K562 (cell line): ENCODE measurements around the gene TBXAS1. TPM values are rescaled to one million over a fixed set of nuclear protein-coding genes. Genes with fewer than 3 reads are reported as not detected.
A peak's percentile ranks its signal among the peaks of the same experiment; 100 is the strongest.

Source experiments
- PRMT5 ChIP-seq: sonication (generic); formaldehyde crosslinking; IDR thresholded peaks from 2 replicates; pipeline ENCODE4 v1.5.0; 2020; ENCODE audit warnings: missing genetic modification reagents
- RBM22 ChIP-seq: fragments of 200-400 bp; formaldehyde crosslinking; IDR thresholded peaks from 2 replicates; pipeline ENCODE4 v1.6.1; 2018; ENCODE audit warnings: low read length, low read depth; ENCODE audit not compliant: poor library complexity, severe bottlenecking
- SAFB2 ChIP-seq: fragments of 200-400 bp; formaldehyde crosslinking; IDR thresholded peaks from 2 replicates; pipeline ENCODE4 v1.6.1; 2018; ENCODE audit warnings: borderline replicate concordance, low read length, low read depth, moderate library complexity; ENCODE audit not compliant: severe bottlenecking
- SIN3B ChIP-seq: fragments of 450-650 bp; IDR thresholded peaks from 2 replicates; pipeline ENCODE4 v1.6.1; 2017; ENCODE audit warnings: low read depth, mild to moderate bottlenecking, moderate library complexity
- ZMIZ1 ChIP-seq, 2 experiments: fragments of 150-350 bp in 1 of 2; IDR thresholded peaks; 2 replicates each; pipeline ENCODE4 v1.6.1; 2012 to 2016; ENCODE audit warnings: low read depth in 2 of 2, low read length in 2 of 2, mild to moderate bottlenecking in 1 of 2, moderate library complexity in 1 of 2
- ZNF75A ChIP-seq: fragments of 450-650 bp; formaldehyde crosslinking; IDR thresholded peaks from 2 replicates; pipeline ENCODE4 v1.4.0; 2020; ENCODE audit warnings: mild to moderate bottlenecking
- polyA plus RNA-seq, 8 experiments: library from polyadenylated mRNA; depleted of rRNA in 4 of 8; stranded (reverse) in 5 of 8; unstranded in 3 of 8; fragments of >200 nt; fragmentation: Nextera tagmentation in 2 of 8; fragmentation: Illumina TruSeq in 1 of 8; extraction: Ambion mirVana in 2 of 8; extraction: Trizol in 1 of 8; gene quantifications; 2 replicates each; pipeline versions ENCODE4 v1.2.1 to v1.2.3, GENCODE V29; 2011 to 2014; ENCODE audit warnings: inconsistent platforms in 1 of 8, missing spikeins in 1 of 8
- total RNA-seq, 7 experiments: library from RNA; depleted of rRNA in 6 of 7; stranded (reverse); fragments of >200 nt in 6 of 7; fragmentation: Illumina TruSeq in 2 of 7; extraction: Trizol in 2 of 7; gene quantifications; 2 replicates each; pipeline versions ENCODE4 v1.2.1 to v1.2.3, GENCODE V29; 2011 to 2021; ENCODE audit warnings: low replicate concordance in 1 of 7
- TF ChIP-seq, protein P1 (sequence below), 2 experiments: fragments of 450-650 bp; conservative IDR thresholded peaks; 2 replicates each; pipeline ENCODE4 v1.6.1; 2017; ENCODE audit warnings: mild to moderate bottlenecking in 2 of 2, moderate library complexity in 2 of 2
- TF ChIP-seq, protein P2 (sequence below): fragments of 200-600 bp; sonication (generic); IDR thresholded peaks from one replicate; pipeline ENCODE4 v1.6.1; 2012; ENCODE audit warnings: mild to moderate bottlenecking, low read depth, low read length, inconsistent platforms

The TBXAS1 gene
- total and polyA plus RNA-seq, 9 of the 15 experiments (the other 6 are each of a cell fraction or from before 2014, with no cell fraction given): 1.1 to 8.3 (median 1.9) TPM

- no peak for TF ChIP-seq ZMIZ1 (IDR thresholded peaks at IDR 0.05; ENCODE audit: low read depth in 2 of 2, low read length in 2 of 2)
- TF ChIP-seq ZNF75A (CRISPR knock-in tag): no peak
- TF ChIP-seq RBM22: no peak
- TF ChIP-seq SIN3B: no peak
- no peak for TF ChIP-seq SAFB2
- TF ChIP-seq, protein P1, sequence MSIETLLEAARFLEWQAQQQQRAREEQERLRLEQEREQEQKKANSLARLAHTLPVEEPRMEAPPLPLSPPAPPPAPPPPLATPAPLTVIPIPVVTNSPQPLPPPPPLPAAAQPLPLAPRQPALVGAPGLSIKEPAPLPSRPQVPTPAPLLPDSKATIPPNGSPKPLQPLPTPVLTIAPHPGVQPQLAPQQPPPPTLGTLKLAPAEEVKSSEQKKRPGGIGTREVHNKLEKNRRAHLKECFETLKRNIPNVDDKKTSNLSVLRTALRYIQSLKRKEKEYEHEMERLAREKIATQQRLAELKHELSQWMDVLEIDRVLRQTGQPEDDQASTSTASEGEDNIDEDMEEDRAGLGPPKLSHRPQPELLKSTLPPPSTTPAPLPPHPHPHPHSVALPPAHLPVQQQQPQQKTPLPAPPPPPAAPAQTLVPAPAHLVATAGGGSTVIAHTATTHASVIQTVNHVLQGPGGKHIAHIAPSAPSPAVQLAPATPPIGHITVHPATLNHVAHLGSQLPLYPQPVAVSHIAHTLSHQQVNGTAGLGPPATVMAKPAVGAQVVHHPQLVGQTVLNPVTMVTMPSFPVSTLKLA (conservative IDR thresholded peaks at IDR 0.05): peak in 1 of 2 experiments; percentile 22; a peak in 2 of 4 replicates
- TF ChIP-seq, protein P2, sequence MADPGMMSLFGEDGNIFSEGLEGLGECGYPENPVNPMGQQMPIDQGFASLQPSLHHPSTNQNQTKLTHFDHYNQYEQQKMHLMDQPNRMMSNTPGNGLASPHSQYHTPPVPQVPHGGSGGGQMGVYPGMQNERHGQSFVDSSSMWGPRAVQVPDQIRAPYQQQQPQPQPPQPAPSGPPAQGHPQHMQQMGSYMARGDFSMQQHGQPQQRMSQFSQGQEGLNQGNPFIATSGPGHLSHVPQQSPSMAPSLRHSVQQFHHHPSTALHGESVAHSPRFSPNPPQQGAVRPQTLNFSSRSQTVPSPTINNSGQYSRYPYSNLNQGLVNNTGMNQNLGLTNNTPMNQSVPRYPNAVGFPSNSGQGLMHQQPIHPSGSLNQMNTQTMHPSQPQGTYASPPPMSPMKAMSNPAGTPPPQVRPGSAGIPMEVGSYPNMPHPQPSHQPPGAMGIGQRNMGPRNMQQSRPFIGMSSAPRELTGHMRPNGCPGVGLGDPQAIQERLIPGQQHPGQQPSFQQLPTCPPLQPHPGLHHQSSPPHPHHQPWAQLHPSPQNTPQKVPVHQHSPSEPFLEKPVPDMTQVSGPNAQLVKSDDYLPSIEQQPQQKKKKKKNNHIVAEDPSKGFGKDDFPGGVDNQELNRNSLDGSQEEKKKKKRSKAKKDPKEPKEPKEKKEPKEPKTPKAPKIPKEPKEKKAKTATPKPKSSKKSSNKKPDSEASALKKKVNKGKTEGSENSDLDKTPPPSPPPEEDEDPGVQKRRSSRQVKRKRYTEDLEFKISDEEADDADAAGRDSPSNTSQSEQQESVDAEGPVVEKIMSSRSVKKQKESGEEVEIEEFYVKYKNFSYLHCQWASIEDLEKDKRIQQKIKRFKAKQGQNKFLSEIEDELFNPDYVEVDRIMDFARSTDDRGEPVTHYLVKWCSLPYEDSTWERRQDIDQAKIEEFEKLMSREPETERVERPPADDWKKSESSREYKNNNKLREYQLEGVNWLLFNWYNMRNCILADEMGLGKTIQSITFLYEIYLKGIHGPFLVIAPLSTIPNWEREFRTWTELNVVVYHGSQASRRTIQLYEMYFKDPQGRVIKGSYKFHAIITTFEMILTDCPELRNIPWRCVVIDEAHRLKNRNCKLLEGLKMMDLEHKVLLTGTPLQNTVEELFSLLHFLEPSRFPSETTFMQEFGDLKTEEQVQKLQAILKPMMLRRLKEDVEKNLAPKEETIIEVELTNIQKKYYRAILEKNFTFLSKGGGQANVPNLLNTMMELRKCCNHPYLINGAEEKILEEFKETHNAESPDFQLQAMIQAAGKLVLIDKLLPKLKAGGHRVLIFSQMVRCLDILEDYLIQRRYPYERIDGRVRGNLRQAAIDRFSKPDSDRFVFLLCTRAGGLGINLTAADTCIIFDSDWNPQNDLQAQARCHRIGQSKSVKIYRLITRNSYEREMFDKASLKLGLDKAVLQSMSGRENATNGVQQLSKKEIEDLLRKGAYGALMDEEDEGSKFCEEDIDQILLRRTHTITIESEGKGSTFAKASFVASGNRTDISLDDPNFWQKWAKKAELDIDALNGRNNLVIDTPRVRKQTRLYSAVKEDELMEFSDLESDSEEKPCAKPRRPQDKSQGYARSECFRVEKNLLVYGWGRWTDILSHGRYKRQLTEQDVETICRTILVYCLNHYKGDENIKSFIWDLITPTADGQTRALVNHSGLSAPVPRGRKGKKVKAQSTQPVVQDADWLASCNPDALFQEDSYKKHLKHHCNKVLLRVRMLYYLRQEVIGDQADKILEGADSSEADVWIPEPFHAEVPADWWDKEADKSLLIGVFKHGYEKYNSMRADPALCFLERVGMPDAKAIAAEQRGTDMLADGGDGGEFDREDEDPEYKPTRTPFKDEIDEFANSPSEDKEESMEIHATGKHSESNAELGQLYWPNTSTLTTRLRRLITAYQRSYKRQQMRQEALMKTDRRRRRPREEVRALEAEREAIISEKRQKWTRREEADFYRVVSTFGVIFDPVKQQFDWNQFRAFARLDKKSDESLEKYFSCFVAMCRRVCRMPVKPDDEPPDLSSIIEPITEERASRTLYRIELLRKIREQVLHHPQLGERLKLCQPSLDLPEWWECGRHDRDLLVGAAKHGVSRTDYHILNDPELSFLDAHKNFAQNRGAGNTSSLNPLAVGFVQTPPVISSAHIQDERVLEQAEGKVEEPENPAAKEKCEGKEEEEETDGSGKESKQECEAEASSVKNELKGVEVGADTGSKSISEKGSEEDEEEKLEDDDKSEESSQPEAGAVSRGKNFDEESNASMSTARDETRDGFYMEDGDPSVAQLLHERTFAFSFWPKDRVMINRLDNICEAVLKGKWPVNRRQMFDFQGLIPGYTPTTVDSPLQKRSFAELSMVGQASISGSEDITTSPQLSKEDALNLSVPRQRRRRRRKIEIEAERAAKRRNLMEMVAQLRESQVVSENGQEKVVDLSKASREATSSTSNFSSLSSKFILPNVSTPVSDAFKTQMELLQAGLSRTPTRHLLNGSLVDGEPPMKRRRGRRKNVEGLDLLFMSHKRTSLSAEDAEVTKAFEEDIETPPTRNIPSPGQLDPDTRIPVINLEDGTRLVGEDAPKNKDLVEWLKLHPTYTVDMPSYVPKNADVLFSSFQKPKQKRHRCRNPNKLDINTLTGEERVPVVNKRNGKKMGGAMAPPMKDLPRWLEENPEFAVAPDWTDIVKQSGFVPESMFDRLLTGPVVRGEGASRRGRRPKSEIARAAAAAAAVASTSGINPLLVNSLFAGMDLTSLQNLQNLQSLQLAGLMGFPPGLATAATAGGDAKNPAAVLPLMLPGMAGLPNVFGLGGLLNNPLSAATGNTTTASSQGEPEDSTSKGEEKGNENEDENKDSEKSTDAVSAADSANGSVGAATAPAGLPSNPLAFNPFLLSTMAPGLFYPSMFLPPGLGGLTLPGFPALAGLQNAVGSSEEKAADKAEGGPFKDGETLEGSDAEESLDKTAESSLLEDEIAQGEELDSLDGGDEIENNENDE: no peak
- no peak for TF ChIP-seq PRMT5 (CRISPR knock-in tag)
These were observed 85.5 kb downstream of the TBXAS1 start (continued) for GRCh38 chr7:139914306-139915267.
